ENCODE measurements around the gene ADAMTS1.

The ADAMTS1 gene

GRCh38 chr21:26818906-26819305 is 26.3 kb downstream of the ADAMTS1 start:
- no peak for DNase-seq (ENCODE audit: low read depth)
- TF ChIP-seq CTCF (IDR thresholded peaks at IDR 0.05; ENCODE audit: control insufficient read depth, insufficient read depth, low read depth, low read length, missing control alignments), result no peak
- H3K4me3 ChIP-seq (ENCODE audit: control insufficient read depth, low read depth, low read length), result no peak overlapping the region

- no peak for TF ChIP-seq CTCF (IDR thresholded peaks at IDR 0.05; ENCODE audit: control insufficient read depth, insufficient read depth, low read depth, low read length, missing control alignments)
- DNase-seq (ENCODE audit: low read depth), result no peak
These were observed 30.0 kb downstream of the ADAMTS1 start for GRCh38 chr21:26815197-26815596.

GRCh38 chr21:26814386-26814785 is 30.8 kb downstream of the ADAMTS1 start:
- TF ChIP-seq CTCF (IDR thresholded peaks at IDR 0.05; ENCODE audit: control insufficient read depth, insufficient read depth, low read depth, low read length, missing control alignments), result no peak
- H3K4me3 ChIP-seq (ENCODE audit: control insufficient read depth, low read depth, low read length), result no peak overlapping the region
- DNase-seq (ENCODE audit: low read depth), result no peak

More at GRCh38 chr21:26815197-26815596, 30.0 kb downstream of the ADAMTS1 start:
- H3K4me3 ChIP-seq (ENCODE audit: control insufficient read depth, low read depth, low read length), result no peak overlapping the region

GRCh38 chr21:26813426-26813998 is 31.7 kb downstream of the ADAMTS1 start:
- DNase-seq (ENCODE audit: low read depth), result no peak
- TF ChIP-seq CTCF (IDR thresholded peaks at IDR 0.05; ENCODE audit: control insufficient read depth, insufficient read depth, low read depth, low read length, missing control alignments), result no peak
- no peak overlapping the region for H3K4me3 ChIP-seq (ENCODE audit: control insufficient read depth, low read depth, low read length)

GRCh38 chr21:26812173-26812572 is 33.0 kb downstream of the ADAMTS1 start:
- no peak for DNase-seq (ENCODE audit: low read depth)
- H3K4me3 ChIP-seq (ENCODE audit: control insufficient read depth, low read depth, low read length), result no peak overlapping the region
- TF ChIP-seq CTCF (IDR thresholded peaks at IDR 0.05; ENCODE audit: control insufficient read depth, insufficient read depth, low read depth, low read length, missing control alignments), result no peak

- H3K4me3 ChIP-seq (ENCODE audit: control insufficient read depth, low read depth, low read length), result no peak overlapping the region
- no peak for TF ChIP-seq CTCF (IDR thresholded peaks at IDR 0.05; ENCODE audit: control insufficient read depth, insufficient read depth, low read depth, low read length, missing control alignments)
- no peak for DNase-seq (ENCODE audit: low read depth)
These were observed 33.7 kb downstream of the ADAMTS1 start for GRCh38 chr21:26811482-26811881.
